Measurements from ENCODE around the gene FMN1.
A peak's percentile ranks its signal among the peaks of the same experiment; 100 is the strongest.

Gene FMN1

GRCh38 chr15:32881528-32881927, 313.0 kb downstream of the FMN1 start:
- DNase-seq (ENCODE audit: low read depth), result no peak

- no peak for DNase-seq (ENCODE audit: low read depth)
Measured at GRCh38 chr15:32880642-32881041, 313.9 kb downstream of the FMN1 start.

GRCh38 chr15:32879980-32880379, 314.5 kb downstream of the FMN1 start:
- DNase-seq (ENCODE audit: low read depth), result no peak

GRCh38 chr15:32878869-32879805, 315.4 kb downstream of the FMN1 start:
- DNase-seq (ENCODE audit: low read depth), result no peak

GRCh38 chr15:32878342-32878741, 316.2 kb downstream of the FMN1 start:
- DNase-seq (ENCODE audit: low read depth), result no peak

GRCh38 chr15:32877252-32878019, 317.1 kb downstream of the FMN1 start:
- DNase-seq (ENCODE audit: low read depth), result no peak

GRCh38 chr15:32873284-32874114, 321.0 kb downstream of the FMN1 start:
- no peak for DNase-seq (ENCODE audit: low read depth)

GRCh38 chr15:32872621-32873283, 321.8 kb downstream of the FMN1 start:
- DNase-seq (ENCODE audit: low read depth), result no peak

- no peak for DNase-seq (ENCODE audit: low read depth)
Measured at GRCh38 chr15:32871883-32872282, 322.6 kb downstream of the FMN1 start.

- DNase-seq (ENCODE audit: low read depth), result peak; percentile 92
Measured at GRCh38 chr15:32870240-32871033, 324.1 kb downstream of the FMN1 start.

- DNase-seq (ENCODE audit: low read depth), result no peak
Measured at GRCh38 chr15:32869776-32870175, 324.7 kb downstream of the FMN1 start.

- DNase-seq (ENCODE audit: low read depth), result no peak
Measured at GRCh38 chr15:32867313-32867626, 327.2 kb downstream of the FMN1 start.

GRCh38 chr15:32866454-32867312, 327.8 kb downstream of the FMN1 start:
- DNase-seq (ENCODE audit: low read depth), result no peak

- no peak for DNase-seq (ENCODE audit: low read depth)
Measured at GRCh38 chr15:32864841-32865240, 329.7 kb downstream of the FMN1 start.

GRCh38 chr15:32864051-32864450, 330.5 kb downstream of the FMN1 start:
- DNase-seq (ENCODE audit: low read depth), result no peak

GRCh38 chr15:32861761-32862160, 332.8 kb downstream of the FMN1 start:
- peak; percentile 82 for DNase-seq (ENCODE audit: low read depth)

GRCh38 chr15:32861174-32861573, 333.3 kb downstream of the FMN1 start:
- no peak for DNase-seq (ENCODE audit: low read depth)

GRCh38 chr15:32859996-32860395, 334.5 kb downstream of the FMN1 start:
- DNase-seq (ENCODE audit: low read depth), result no peak

GRCh38 chr15:32859251-32859650, 335.3 kb downstream of the FMN1 start:
- DNase-seq (ENCODE audit: low read depth), result no peak

- no peak for DNase-seq (ENCODE audit: low read depth)
Measured at GRCh38 chr15:32857732-32858131, 336.8 kb downstream of the FMN1 start.

Measured in GM04504 (cell line).